Measurements from ENCODE around the gene RABAC1.

- TF ChIP-seq, protein P1, sequence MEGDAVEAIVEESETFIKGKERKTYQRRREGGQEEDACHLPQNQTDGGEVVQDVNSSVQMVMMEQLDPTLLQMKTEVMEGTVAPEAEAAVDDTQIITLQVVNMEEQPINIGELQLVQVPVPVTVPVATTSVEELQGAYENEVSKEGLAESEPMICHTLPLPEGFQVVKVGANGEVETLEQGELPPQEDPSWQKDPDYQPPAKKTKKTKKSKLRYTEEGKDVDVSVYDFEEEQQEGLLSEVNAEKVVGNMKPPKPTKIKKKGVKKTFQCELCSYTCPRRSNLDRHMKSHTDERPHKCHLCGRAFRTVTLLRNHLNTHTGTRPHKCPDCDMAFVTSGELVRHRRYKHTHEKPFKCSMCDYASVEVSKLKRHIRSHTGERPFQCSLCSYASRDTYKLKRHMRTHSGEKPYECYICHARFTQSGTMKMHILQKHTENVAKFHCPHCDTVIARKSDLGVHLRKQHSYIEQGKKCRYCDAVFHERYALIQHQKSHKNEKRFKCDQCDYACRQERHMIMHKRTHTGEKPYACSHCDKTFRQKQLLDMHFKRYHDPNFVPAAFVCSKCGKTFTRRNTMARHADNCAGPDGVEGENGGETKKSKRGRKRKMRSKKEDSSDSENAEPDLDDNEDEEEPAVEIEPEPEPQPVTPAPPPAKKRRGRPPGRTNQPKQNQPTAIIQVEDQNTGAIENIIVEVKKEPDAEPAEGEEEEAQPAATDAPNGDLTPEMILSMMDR (IDR thresholded peaks at IDR 0.05), result no peak
- TF ChIP-seq POLR2A (IDR thresholded peaks at IDR 0.05), result no peak
Measured at GRCh38 chr19:41907994-41908615, 51.0 kb downstream of the RABAC1 start.
